T-helper 9 cell (primary cell): ENCODE measurements around the gene GBP3.
"Not testable (repeated sequence)": the region's sequence is repeated elsewhere in the genome, so short reads cannot be mapped to it uniquely, and the experiment has no call there.

Experiments used
- DNase-seq: peaks from one replicate; pipeline ENCODE4 v3.0.0-alpha.2; 2020

The GBP3 gene

GRCh38 chr1:89041119-89041641 is 18.5 kb upstream of the GBP3 start:
- DNase-seq: no peak

DNA sequence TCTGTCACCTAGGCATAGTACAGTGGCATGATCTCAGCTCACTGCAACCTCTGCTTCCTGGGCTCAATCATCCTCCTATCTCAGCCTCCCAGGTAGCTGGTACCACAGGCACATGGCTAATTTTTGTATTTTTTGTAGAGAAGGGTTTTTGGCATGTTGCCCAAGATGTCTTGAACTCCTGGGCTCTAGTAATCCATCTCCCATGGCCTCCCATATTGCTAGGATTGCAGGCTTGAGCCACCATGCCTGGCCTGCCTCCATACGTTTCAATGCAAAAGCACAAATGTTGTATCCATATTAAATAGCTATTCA is 17.6 kb upstream of the GBP3 start:
- DNase-seq: no peak

- DNase-seq: no peak
Observed at GRCh38 chr1:89037186-89037585, 14.5 kb upstream of the GBP3 start.

DNA sequence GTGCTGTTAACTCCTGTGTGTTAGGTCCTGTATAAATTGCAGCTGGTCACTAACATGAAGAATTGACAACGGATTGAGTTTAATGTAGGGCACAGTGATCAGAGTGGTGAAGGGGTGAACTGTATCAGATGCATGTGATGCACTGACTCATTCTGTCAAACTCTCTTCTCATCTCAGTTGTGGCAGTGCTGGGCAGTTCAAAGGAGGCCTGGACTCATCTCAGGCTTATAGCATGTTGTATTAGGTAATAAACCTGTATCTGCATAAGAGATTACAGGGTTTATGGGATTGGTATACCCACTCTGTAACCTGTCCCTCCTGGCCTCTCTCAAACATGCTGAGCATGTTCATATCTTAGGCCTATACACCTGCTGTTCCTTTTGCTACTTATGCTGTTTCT is 12.4 kb upstream of the GBP3 start:
- DNase-seq: no peak

GRCh38 chr1:89034004-89034403 is 11.3 kb upstream of the GBP3 start:
- DNase-seq: not testable (repeated sequence)

- DNase-seq: not testable (repeated sequence)
Observed at GRCh38 chr1:89029051-89029450, 6.4 kb upstream of the GBP3 start.

DNA sequence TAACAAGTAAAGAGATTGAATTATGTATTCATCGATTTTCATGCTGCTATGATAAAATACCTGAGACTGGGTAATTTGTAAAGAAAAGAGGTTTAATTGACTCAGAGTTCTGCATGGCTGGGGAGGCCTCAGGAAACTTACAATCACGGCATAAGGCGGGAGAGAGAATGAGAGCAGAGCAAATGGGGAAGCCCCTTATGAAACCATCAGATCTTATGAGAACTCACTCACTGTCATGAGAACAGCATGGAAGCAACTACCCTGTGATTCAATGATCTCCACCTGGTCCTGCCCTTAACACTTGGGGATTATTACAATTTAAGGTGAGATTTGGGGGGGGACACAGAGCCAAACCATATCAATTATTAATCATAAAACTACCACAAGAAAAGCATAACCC is 3.3 kb upstream of the GBP3 start:
- DNase-seq: no peak

- DNase-seq: no peak
Observed at GRCh38 chr1:89023026-89023425, 360 bp upstream of the GBP3 start.

DNA sequence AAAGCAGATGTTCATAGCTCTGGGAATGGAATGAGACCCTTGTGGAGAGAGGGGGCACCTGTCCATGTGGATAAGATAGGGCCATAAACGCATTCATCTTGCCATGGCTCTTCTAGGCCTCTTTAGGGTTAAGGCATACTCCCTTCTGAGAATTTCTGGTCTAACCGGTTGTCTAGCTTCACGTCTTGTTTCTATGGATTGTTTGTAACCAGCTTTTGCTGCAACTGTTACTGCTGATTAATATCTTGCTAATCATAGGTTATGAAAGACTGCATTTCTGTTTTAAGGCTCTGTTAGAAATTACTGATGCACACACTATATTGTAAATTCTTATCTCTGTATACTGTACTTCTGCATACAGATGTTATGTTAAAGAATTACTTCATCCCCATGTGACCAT is 4.3 kb downstream of the GBP3 start:
- DNase-seq: not testable (repeated sequence)

DNA sequence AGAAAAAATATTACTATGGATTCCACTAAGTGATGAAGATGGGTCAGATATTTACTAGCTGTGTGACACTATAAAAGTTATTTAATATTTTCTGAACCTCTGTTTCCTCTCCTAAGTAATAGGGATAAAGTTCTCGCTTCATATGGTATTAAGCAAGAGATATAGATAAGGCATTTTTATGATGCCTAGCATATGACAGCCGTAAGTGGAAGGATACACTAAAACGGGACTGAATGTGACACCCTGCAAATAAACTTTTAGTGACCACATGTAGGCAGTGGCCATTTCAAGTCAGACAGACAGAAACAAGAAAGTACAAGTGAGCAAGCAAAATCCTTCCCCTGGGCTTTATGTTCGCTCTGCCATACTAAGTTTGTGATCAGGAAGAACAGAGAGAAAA is 14.2 kb downstream of the GBP3 start:
- no peak for DNase-seq

GRCh38 chr1:89005286-89006151 is 17.1 kb downstream of the GBP3 start:
- no peak for DNase-seq

- DNase-seq: not testable (repeated sequence)
Observed at GRCh38 chr1:89002176-89002575, 20.5 kb downstream of the GBP3 start.

GRCh38 chr1:89001510-89001909 is 21.2 kb downstream of the GBP3 start:
- no peak for DNase-seq

DNA sequence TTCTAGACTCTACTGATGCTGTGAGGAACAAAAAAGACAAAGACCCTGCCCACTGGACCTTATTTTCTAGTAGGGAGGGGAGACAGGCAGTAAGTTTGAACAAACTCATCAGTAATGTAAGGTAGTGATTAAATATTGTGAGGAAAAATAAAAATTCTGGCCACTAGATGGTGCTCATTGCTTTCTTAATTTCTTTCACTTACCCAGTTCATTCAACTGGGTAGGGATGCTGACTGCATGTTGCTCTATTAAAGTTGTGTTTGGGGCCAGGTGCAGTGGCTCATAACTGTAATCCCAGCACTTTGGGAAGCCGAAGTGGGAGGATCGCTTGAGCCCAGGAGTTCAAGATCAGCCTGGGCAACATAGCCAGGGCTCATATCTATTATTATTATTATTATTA is 23.9 kb downstream of the GBP3 start:
- no peak for DNase-seq

GRCh38 chr1:88990426-88990825 is 32.2 kb downstream of the GBP3 start:
- DNase-seq: no peak

- no peak for DNase-seq
Observed at GRCh38 chr1:88985692-88986091, 37.0 kb downstream of the GBP3 start.

GRCh38 chr1:88985032-88985431 is 37.6 kb downstream of the GBP3 start:
- DNase-seq: no peak

- DNase-seq: no peak
Observed at GRCh38 chr1:88984569-88984968, 38.1 kb downstream of the GBP3 start.

- DNase-seq: peak; percentile 29
Observed at GRCh38 chr1:88983791-88984559, 38.7 kb downstream of the GBP3 start.

DNA sequence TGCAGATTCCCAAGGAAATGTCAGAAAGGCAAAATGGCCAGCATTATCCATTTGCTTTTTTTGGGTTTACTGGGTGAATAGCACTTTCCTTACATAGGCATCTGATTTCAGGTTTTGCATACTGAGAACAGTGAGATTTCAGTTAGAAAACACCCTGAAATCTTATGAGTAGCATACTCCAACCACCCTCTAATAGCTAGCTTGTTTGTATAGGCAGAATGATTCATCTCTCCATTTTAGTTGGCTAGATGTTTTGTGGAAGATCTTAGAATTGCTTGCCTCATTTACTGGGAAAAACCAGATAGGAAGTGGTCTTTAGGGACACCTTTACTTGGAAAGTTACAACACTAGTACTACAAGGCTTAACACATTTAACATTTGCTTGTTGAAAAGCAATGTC is 40.6 kb downstream of the GBP3 start:
- no peak for DNase-seq

DNA sequence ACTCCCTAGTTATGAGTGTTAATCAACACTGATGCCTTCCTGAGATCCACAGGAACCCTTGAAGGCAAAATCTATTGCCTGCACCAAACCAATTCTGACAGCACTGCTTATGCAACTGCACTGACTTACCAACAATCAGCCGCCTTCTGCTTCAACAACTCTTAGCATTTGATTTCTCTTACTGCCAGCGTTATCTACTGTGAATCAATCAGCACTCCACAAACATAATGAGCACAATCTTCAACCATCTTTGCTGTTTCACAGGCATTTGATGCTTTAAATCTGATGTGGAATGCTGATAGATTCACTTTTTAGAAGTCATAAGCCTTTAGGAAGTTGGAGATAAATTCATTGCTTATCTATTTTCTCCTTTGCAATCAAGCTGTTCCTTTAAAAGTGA is 41.2 kb downstream of the GBP3 start:
- DNase-seq: not testable (repeated sequence)

DNA sequence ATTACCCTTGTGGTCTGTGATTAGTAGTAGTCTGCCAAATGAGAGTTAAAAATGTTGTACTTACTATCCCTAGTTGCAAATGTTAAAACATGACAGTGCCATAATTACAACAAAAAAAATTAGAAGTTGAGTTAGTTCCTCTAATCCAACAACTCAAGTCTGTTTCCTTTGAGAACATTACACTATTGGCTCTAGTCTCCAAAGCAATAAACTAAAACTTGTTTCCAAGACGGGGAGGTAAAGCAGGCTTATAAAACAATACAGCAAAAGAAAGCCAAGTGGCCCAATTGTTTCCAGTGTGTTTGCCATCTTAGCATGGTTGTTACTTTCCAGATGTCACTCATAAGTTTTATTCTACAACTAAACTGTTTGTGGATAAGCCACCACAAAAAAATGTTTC is 41.8 kb downstream of the GBP3 start:
- no peak for DNase-seq

- DNase-seq: no peak
Observed at GRCh38 chr1:88979749-88980116, 42.9 kb downstream of the GBP3 start.

DNA sequence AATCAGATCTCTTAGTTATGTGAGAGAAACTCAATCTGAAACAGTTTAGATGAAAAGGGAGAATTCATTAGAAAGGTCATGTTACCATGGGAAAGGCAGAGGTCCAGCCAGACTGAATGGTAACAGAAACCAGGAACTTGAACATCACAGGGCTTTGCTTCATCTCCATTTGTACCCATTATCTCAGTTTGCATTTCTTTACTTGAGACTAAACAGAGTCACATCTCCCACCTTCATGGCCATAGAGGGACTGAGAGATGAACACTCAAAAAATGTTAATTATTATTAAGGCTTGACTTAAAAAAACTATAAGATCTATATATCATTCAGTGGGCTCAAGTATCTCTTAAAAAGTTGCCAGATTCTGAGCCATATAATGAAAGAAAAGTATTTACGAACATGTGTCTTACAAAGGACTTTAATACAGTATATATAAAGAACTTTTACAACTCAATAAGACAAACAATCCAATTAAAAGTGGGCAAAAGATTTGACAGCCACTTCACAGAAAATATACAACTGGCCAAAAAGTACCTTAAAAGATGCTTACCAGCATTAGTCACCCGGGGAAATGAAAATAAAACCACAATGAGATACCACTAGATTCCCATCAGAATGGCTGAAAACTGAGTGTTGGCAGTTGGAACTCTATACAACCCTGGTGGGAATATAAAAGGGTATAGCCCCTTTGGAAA is 43.5 kb downstream of the GBP3 start:
- DNase-seq: no peak
